ENCODE results near the gene GRM7.

Gene GRM7

DNA sequence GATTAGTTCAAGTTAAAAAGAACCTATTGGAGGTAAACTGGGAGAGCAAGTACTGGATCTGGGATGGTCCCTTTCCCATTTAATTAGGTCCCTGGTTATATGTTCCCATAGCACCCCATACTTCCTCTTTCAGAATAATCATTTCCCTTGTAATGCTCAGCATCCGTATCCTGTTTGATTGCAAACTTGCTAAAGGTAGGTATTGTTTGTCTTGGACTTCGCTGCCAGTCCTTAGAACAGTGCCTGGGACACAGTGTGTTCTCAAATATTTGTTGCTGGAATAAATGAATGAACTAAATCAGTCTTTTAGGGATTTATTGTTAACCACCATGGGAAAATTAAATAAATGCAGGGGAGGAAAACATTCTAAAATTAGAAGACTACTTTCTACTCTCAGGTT, 299.8 kb downstream of the GRM7 start:
- no peak for DNase-seq

DNA sequence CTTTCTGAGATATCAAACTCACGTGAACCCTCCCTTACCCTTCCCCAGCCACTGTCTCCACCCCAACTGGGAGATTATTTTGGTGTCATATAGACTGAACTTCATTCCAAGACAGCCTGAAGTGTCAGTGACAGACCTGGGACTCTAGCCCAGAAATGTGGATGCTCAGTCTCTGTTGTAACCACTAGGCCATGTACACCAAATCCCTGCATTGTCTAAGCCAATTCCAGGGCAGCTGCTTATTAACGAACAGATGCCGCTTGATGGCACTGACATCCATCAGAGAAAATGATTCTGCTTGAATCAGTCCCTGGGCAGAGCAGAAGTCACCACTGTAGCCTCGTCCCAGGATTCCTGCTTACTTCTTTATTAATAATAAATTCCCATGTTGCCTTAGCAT, 305.5 kb downstream of the GRM7 start:
- no peak for DNase-seq

DNA sequence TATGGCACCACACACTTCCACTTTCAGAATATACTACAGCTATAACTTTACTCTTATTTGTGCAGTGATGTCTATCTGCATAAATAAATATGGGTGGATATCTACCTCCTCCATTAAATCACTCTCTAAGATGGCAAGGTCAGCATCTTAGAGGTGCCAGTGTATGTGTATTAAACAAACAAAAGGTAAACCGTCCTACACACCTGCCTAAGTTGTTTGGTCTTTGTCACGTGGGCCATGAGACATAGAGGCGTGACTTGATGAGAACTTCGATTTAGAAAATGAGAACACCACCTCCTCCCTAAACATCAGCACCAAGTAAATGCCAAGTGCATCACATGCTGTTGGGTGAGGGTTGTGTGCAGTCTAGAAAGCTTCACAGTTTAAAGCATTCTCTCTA, 310.6 kb downstream of the GRM7 start:
- DNase-seq: no peak

DNA sequence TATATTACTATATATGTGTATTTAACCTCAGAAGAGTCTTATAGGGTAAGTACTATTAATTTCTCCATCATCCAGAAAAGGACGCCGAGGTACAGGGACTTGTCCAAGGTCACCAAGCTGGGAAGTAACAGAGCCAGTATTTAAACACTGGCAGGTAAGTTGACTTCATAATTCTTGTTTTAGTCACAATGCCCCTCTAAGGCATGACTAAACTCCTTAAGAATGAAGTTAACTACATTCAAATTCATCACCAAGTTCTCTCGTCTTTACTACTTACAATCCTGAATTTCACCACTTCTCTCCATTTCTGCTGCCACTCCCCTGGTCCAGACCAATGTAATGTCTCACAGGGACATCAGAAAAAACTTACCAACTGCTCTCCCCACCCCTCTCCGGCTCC, 312.1 kb downstream of the GRM7 start:
- no peak for DNase-seq

GRCh38 chr3:7188551-7188950, 327.6 kb downstream of the GRM7 start:
- no peak for DNase-seq

DNA sequence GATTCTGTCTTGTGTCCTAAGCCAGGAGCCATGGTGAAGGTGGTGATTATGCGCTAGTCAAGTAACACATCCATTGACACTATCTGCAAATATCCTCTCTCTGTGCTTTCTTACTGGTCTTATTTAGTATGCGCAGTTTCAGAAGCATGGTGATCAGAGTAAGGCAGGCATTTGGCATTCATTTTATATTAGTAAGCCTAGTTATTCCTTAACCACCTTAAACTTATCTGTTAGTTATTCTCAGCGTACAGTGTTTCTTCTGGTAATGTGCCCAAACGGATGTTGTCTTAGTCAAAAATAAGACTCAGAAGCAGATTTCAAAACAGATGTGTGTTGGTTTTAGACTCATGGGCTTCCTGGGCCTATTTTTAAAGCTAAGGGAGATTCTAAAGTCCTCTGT, 329.2 kb downstream of the GRM7 start:
- no peak for DNase-seq

DNA sequence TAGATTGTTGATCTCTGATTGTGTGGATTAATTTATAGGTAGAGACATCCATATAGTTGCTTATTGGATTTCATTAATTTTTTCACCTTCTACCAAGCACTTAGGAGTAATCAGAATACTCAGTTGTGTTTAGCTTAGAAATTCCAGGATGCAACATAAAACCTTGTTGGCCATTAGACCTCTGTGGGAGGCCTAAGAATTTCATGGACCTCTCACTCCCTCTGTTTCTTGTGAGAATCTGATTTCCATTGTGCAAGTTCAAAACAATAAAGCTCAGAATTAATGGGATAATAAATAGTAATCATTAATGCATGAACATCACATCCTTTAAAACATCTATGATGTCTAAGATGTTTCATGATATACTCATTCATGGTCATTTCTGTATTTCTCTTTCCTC, 332.4 kb downstream of the GRM7 start:
- no peak for DNase-seq

DNA sequence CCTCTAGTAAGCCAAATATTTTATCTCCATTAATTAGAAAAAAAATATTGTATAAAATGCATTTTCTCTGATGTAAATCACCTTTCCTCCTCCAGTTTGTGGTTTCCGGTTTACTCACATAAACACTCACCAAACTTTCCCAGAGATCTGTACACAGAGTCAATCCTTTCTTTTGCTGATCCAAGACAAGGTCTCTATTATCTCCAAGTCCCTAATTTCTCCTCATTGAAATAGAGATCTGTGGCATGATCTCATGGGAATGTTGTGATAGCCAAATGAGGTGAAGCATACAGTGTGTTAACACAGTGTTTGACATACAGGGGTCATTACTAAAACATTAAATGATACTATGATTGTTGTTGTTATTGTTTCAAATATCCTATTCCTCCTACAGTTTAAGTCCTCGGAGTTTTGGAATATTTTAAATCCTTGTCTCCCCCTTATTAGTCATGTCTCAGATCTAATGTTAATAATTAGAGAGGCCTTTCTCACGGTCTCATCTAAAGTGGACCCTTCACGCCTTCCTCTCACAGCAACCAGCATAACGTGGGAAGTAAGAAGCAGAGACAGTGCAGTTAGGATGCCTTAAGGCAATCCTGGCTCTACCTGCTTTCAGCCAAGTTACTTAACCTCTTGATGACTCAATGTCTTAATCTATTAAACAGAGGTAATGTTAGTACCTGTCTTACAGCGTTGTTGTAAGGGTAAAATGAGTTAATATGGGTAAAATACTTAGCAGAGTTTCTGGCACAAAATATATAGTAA, 333.3 kb downstream of the GRM7 start:
- DNase-seq: no peak

DNA sequence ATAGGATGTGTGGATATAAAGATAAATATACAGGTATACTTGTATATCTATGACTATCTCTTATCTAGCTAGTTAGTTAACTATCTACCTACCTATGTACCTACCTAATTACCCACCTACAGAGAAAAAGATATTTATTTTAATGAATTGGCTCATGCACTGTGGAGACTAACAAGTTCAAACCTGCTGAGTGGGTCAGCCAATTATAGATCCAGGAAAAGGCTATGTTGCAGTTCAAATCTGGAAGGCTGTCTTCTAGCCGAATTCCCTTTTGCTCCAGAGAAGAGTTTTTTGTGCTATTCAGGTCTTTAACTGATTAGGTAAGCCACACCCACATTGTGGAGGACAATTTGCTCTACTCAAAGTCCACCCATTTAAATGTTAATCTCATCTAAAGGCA, 335.0 kb downstream of the GRM7 start:
- no peak for DNase-seq

- DNase-seq: no peak
Observed at GRCh38 chr3:7201784-7202183, 340.9 kb downstream of the GRM7 start.

DNA sequence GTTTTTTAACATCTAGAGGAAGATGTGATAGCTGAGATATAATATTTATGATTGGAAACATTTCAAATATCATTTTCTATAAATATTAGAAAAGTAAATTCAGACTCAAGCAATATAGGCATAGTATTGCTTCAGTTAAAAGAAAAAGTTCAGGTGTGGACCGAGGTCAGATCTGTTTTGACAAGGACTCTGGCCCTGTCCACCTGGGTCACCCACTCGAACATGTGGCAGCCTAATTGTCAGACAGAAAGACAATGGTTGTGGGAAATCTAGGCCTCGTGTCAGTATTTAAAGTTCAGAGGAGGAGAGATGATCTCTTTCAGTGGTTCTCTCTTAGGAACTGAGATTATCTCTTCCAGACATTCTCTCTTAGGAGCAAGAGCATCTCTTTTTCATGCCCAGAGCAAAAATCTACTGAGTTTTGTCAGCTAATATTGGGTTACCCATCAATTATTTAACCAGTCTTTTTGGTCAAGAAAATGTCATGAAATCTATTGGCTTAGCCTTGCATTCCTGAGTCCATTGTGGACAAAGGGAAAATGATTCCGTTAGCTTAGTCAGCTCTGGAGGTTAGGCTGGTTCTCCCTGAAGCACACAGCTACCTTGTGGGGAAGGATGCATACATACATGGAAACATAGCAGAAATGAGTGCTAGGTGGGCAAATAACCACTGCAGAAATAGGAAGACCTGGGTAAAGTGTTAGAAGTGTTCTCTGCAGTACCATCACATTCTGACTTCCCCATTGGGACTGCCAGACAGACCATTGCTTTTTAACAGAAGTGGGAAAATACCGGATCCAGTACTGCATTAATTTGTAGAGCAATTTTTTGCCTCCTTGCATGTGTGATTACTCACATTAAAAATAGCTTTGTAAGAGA, 343.3 kb downstream of the GRM7 start:
- DNase-seq: no peak

- DNase-seq: no peak
Observed at GRCh38 chr3:7204848-7205156, 343.9 kb downstream of the GRM7 start.

- DNase-seq: no peak
Observed at GRCh38 chr3:7205535-7205934, 344.6 kb downstream of the GRM7 start.

DNA sequence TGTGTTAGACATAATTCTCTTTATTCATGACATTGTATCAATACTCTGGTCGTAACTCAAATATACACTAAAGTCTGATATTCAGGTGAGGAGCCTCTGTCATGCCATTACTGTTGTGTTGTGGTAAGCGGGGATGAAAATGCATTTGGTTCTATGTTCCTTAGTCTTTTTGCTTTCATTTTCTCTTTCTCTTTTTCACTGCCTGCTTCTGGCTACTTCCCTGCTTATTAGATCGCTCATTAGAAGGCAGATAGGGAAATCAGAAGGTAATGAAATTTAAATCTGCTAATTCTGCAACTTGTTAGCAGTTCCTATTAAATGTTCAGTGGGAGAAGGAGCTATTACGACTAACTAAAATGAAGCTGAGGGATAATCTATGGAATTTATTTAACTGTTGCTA, 345.0 kb downstream of the GRM7 start:
- no peak for DNase-seq

DNA sequence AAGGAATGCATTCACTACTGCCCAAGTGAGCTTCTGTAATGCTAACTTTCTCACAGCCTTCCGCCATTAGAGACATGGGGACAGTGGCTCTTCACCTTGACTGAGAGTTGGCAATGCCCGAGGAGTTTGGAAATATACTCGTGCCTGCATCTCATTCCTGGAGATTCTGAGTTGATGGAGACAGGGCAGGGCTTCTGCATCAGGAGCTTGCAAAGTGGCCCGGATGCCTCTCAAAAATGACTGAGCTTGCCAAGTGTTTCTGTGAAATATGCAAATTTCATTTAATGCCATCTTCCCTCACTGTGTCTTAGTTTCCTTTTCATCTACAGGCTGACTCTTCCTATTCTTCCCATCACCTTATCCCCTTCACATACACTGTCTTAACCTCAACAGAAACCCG, 346.2 kb downstream of the GRM7 start:
- DNase-seq: no peak

DNA sequence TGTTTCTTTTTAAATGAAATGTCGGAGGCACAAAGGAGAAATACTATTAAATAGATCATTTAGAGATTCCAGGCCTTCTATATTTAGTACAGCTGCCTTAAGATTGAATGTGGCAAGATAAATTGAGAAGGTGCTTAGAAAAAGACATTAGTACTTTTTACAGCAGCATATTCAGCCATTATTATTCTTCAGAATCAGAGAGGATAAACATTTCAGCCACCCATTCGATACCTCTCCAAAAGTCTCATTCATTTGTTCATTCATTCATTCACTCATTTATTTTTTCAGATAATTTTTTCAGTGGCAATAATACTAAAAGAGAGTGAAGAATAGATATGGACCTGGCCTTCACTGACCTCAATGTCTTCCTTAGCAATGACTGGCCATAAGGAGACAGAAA, 347.0 kb downstream of the GRM7 start:
- DNase-seq: no peak

DNA sequence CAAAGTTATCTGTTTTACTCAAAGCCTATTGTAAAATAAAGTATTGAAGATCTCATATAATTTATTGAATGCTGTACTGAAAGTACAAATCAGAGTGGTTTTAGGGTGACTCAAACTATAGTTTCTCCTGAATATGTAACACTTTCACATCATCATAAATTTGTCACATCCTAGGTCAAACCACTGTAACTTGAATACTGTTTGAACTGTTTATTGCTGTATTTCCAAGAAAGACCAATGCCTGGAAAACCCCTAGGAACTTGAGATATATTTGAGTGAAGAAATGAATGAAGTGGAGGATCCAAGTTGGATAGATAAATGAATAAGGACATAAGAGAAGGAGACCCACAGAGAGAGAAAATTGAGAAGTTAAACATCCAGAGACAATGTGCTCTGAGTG, 348.2 kb downstream of the GRM7 start:
- DNase-seq: no peak

DNA sequence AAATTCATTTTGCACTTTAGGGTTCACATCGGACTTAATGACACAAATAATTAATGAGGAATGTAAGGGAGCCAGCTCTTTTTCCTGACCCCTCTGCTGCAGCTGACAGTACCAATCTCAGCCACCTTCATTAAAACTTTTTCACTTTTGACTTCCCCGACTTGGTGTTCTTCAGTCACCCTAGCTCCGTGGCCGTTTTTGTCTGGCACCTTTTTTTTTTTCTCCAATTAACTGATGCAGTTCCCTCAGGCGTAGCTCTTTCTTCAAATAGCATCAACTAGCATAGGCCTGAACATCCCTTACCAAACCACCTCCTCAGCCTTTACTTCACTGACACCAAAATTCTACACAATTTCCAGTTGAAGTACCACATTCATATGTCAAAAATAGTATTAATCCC, 350.8 kb downstream of the GRM7 start:
- DNase-seq: no peak

DNA sequence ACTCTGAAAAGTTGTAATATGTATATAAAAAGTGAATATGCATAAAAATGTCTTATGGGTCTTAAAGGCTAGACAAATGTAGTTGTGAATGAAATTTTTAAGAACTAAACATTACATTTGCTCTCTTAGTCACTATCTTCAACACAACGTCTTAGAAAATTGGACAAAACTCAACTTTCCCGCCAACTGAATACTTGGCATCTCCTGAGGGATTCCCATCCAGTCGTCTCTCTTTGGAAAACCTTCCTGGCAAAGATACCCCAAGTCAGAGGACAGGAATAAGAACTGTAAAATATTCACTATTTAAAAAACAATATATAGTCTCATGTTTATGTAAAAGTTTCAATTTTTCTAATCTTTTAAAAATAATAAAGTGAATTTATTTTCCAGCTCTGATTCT, 354.8 kb downstream of the GRM7 start:
- DNase-seq: no peak

GRCh38 chr3:7226393-7226792, 365.5 kb downstream of the GRM7 start:
- DNase-seq: no peak

DNA sequence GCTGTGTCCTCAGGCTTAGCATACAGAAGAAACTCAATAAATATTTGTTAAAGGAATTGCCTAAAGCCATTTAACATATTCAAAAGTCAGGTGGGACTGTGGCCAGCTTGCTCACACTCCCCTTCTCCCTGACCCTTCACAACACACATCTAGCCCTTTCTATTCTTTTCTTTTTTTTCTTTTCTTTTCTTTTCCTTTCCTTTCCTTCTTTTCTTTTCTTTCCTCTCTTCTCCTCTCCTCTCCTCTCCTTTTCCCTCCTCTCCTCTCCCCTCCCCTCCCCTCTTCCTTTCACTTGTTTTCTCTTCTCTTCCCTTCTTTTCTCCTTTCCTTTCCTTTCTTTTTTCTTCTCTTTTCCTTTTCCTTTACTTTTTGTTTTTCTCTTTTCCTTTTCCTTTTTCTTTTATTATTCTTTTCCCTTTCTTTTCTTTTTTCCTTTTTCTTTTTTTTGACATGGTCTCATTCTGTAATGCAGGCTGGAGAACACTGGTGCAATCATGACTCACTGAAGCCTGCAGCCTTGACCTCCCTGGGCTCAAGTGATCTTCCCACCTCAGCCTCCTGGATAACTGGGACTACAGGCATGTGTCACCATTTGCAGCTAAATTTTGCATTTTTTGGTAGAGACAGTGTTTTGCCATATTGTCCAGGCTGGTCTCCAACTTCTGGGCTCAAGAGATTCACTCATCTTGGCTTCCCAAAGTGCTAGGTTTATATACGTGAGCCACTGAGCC, 377.8 kb downstream of the GRM7 start:
- no peak for DNase-seq

- no peak for DNase-seq
Observed at GRCh38 chr3:7241584-7242302, 380.8 kb downstream of the GRM7 start.

GRCh38 chr3:7242303-7242635, 381.4 kb downstream of the GRM7 start:
- DNase-seq: no peak

Measured in stimulated activated CD4-positive, alpha-beta T cell treated with anti-CD3 and anti-CD28 coated beads, Interleukin-4, amount 100 ng/mL, for 4 hours (primary cell).